GM12872 (cell line): Measurements from ENCODE around the gene SPOP.

Experiments used
- TF ChIP-seq, protein P1 (sequence below): IDR thresholded peaks from 3 replicates; pipeline ENCODE4 v1.5.1; 2011; ENCODE audit warnings: low read depth, mild to moderate bottlenecking, low read length, moderate library complexity; ENCODE audit not compliant: insufficient read depth

SPOP gene

DNA sequence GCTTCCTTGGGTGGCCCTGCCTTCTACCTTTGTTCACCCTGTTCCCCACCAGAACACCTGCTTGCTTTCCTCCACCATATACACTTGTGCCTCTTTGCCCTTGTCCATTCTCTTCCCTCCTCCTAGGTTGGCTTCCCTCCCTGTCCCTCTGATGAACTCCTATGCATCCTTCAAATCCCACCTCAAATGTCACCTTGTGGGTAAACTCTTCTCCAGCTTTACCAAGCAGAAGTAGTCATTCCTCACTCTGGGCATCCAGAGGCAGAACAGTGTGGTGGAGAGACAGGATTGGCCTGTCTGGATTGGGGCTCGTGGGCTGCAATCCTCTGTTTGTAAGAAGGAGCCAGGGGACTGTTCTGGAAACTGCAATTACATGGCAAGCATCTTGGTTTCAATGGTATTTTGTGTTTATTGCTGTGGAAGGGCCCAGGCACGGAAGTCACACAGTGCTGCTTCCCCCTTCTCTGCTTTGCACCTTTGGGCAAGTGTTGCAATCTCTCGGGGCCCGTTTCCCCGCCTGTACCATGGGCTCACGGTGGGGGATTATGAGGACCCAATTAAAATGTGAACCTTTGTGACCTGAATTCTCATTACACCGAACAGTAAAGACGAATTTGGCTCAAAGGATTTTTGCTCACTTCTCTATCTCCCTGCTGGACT is 124.1 kb downstream of the SPOP start:
- TF ChIP-seq, protein P1, sequence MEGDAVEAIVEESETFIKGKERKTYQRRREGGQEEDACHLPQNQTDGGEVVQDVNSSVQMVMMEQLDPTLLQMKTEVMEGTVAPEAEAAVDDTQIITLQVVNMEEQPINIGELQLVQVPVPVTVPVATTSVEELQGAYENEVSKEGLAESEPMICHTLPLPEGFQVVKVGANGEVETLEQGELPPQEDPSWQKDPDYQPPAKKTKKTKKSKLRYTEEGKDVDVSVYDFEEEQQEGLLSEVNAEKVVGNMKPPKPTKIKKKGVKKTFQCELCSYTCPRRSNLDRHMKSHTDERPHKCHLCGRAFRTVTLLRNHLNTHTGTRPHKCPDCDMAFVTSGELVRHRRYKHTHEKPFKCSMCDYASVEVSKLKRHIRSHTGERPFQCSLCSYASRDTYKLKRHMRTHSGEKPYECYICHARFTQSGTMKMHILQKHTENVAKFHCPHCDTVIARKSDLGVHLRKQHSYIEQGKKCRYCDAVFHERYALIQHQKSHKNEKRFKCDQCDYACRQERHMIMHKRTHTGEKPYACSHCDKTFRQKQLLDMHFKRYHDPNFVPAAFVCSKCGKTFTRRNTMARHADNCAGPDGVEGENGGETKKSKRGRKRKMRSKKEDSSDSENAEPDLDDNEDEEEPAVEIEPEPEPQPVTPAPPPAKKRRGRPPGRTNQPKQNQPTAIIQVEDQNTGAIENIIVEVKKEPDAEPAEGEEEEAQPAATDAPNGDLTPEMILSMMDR = no peak

DNA sequence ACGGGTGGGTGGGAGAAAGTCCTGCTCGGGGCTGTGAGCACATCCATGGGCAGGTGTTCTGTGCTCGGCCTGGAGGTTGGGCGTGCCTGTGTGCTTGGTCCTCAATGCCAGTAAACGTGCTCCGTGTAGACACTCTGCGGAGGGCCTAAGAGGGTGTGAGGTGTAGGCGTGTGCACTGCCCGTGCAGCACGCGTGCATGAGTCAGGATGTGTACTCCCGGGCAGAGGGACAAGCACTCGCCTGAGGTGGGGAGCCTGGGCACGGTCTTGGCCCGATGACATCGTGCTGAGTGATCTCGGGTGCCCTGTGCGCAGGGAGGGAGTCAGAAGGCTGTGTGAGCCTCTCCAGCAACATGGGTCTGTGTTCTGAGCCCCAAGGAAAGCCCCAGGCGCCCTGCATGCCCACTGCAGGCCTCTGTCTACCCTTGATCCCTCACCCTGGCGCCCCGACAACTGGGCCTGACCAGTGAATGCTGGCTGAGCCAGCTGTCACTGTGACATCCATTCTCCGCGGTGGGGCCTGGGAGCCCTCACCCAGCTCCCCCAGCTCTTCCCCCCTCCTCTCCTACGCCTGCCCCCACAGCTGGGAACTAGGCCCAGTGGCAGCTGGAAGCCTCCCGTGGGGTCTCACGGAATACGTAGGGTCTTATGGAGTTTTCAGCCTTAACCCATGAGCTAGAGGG is 125.7 kb downstream of the SPOP start:
- TF ChIP-seq, protein P1 = no peak

DNA sequence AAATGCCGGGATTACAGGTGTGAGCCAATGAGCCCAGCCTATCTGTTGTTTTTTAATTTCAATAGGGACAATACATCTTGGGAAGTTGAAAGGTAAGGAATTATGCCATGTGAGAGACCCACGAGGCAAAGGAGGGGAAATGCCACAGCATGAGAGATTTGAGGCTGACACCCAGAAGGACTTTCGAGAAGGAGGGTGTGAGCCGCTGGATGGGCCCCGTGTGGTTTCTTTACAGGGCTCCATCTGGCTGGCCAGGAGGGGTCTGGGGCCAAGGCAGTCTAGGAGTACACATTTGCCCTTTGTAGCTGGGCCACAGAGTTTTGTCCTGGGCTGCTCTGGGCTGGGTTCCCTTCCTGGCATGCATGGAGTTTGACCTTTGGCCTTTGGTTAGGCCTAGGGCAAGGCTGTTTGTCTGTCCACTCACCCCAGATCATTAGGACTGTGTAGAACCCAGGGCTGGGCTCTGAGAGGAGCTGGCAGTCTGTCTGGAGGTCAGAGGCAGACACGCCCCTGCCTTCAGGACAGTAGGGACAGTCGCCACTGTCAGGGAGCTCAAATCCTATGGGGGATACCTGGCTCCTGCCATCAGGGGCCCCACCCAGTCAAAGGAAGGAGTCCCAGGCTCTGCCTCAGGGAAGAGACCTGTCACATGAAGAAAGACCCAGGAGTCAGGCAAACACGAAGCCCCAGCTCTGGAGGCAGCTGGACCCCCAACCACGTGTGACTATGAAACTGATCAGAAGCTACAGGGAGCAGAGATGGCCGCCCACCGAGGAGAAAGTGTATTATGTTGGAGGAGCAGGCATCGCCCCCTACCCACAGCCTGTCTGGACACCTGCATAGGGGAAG is 126.5 kb downstream of the SPOP start:
- TF ChIP-seq, protein P1 = no peak

DNA sequence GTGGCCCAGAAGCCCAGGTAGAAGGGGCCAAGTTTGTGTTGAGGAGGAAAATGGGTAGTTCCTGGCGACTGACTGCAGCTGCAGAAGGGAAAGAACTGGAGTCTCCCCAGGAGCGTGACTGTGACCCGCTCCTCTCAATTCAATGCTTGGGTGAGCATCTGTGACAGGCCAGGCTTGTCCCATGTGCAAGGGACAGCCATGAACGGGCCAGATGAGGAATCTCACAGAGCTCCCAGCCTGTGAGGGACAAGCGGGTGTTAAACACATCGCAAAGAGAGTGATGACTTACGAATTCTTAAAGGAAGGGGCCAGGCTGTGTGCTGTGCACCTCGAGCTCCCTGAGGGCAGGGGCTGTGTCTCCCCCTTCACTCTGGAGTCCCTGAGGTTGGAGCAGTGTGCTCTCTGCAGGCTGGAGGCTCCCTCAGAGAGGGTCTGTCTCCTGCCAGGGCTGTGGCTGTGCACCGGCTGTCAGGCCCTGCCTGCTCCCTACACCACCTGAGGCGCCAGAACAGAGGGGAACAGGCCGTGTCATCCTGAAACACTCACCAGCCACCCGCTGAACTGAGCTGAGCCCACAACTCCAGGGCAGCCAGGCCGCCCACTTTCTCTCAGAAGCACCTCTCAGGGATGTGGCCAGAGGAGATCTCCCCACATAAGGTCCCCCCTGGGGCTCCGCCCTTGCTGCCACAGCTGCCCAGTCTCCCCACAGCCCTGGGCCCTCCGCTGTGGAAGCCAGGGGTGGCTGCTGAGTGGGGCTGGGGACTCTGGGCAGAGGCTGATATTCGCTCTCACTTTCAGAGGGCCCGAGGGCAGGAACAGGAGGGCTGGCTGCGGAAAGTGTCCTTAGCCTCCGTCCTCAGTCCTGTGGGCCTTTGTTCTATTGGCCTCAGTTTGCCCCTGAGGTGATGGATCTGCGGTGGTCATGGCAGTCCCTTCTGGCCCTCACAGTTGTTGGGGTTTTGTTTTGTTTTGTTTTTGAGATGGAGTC is 127.9 kb downstream of the SPOP start:
- TF ChIP-seq, protein P1 = no peak

DNA sequence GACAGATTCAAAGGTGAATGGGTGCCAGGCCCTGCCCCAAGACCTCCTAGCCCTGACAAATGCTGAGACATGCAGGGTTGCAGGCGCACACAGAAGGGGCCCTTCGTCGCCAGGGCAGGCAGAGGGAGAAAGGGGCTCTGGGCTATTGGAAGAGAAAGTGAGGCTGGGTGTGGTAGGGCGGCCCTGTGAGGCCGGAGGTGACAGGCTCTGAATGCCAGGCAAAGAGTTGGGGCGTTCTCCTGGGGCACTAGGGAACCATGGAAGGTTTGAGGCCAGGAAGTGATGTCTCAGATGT is 128.6 kb downstream of the SPOP start:
- TF ChIP-seq, protein P1 = no peak
